NOMO-1 treated with dmso at 0.1 percent for 144 hours (cell line): ENCODE measurements around the gene ZNF618.

Experiments used
- DNase-seq: peaks from one replicate; lab custom pipeline; 2025; ENCODE audit not compliant: unreplicated experiment; lab: John Stamatoyannopoulos, UW

ZNF618 gene

DNA sequence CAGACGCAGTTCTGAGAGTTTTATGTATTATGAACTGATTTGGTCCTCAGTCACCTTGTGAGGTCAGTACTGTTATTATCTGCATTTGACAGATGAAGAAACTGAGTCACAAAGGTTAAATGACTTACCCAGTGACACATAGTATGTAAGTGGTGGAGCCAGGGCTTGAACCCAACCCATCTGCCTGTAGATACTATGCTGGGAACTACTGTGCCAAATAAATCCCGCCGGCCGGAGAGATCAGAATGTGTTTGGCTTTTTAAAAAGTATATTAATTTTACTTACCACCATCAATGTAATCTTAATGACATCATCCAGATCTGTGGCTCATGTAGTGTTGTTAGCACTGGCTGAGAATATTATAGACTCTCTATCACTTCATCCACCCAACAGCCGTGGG lies 80.8 kb downstream of the ZNF618 start:
- no peak for DNase-seq

- DNase-seq = no peak
Observed at GRCh38 chr9:113957351-113957750, 81.2 kb downstream of the ZNF618 start.

DNA sequence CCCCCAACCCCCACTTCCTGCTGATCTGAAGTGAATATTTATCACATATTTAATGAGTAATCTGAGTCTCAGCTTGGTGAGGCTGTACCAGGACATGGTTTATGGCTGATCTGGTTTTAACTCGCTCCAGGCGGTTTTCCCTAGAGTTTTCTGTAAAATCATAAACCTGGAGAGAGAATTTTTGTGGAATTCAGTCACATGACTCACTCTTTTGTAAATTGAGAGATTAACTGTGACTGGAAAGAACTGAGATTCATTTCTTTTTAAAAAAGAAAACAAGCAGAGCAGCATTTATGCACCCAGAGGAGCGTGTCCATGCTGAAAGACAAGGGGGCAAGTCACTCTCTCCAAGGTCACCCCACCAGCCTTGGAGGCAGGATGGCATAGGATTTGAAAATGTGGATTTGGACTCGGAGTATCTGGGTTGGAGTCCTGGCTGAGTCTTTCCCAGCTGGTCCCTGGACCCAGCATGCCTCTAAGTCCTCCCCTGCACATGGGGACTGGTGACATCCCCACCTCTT lies 81.8 kb downstream of the ZNF618 start:
- no peak for DNase-seq

DNA sequence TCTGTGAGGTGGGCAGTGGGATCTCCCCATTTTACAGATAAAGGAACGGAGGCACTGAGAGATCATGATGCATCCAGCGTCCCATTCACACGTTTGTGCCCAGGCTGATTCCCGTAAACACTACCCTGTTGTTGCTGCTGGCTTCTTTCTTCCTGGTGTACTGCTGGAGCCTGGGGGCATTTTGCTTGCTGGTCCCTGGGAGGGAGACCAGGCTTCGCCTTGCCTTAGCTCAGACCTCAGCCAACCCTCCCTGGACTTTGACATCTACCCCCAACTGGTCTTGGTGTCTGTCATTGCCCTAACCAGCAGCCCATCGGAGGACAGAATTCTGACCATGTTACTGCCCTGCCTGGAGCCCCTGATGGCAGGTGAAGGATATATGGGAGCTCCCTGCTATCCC lies 82.4 kb downstream of the ZNF618 start:
- no peak for DNase-seq

DNA sequence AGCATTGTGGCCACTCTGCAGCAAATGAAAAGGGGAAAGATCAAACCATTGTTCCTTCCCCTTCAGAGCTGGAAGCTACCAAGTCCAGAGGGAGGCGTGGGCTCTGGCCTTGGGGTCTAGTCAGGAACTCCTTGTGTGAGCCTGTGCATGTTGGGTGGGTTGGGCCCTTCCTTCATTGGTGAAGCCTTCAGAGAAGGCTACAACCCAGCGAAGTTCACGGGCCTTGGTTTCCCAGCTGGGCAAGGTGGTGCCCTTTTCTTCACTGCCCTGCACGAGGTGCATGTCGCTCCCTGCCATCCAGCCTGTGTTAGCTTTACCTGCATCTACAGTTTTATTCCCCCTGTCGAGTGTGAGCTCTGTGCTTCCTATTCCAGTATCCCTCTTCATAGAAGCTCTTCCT lies 84.7 kb downstream of the ZNF618 start:
- no peak for DNase-seq

DNA sequence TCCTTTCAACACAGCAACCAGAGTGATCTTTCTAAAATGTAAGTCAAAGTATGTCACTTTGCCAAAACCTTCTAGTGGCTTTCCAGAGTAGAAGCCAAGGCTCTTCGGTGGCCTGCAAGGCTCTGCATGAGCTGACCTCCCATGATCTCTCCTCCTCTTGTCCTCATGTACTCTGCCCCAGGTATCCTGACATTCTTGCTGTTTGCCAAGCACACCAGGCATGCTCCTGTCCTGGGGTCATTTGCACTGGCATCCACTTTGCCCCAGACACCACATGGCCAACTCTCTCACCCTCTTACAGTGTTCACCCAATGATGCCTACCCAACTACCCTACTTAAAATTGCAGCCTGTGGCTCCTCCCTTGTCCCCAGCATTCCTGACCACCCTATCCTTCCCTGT lies 86.3 kb downstream of the ZNF618 start:
- no peak for DNase-seq

DNA sequence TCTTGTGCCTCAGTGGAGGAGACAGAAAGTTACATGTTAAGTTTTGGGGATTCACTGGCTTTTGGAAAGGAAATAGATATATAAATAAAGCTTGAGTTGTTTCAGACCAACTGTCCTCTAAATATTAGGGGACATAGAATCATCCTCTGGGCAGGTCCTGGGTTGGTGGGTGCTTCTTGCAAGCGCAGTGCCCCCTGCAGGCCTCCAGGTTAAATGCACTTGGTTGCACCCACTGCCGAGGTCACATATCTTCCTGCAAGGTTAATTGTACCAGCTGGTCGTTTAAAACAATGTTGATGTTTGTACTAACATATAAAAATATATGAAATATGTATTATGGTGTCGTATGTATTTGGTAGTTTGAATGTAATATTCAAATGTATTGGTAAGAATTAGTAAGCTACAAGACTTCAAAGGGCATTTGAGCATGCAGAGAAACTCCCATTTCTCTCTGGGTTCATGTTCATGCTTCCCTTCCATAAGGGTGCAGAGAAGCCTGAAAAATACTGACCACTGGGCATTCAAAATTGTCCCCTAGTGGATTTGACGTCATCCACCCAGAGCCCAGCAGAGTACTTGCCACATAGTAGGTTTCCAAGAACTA lies 87.0 kb downstream of the ZNF618 start:
- DNase-seq = peak; percentile 30

GRCh38 chr9:113963696-113964494 lies 87.8 kb downstream of the ZNF618 start:
- DNase-seq = no peak

- no peak for DNase-seq
Observed at GRCh38 chr9:113964495-113965170, 88.5 kb downstream of the ZNF618 start.

DNA sequence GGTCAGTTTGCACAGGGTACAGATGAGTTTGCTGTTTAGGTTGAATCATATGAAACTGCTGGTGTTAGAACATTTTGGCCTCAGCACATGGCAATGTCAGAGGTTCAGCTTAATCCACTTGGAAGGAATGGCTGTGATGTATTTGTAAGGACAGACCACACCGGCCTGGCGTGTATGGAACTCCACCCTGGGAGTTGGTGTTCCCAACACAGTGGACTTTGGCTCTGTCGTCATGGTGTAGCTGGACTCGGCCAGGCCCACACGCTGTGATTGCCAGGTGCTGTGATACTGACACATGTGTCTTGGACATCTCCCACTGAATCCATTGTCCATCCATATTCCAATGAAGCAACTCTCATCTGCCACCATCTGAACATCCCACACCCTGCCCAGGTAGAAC lies 90.3 kb downstream of the ZNF618 start:
- DNase-seq = no peak

GRCh38 chr9:113967380-113967779 lies 91.3 kb downstream of the ZNF618 start:
- DNase-seq = no peak

DNA sequence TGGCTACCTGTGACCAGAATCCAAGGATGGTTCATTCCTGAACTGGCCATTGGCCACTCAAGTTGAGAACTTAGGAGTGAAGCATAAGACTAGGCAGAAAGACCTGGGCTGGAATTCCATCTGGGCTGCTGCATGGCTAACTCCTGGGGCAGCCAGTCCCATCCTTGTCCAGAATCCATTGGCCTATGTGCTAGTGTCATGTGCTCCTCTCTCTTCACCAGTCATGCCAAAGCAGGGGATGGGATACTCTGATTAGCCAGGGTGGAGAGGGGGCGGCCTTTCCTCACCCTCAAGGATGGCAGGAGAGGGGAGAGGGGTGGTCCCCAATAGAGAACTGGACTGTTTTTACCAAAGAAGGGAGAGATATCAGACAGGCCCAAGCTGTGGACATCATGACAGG lies 93.2 kb downstream of the ZNF618 start:
- DNase-seq = no peak

DNA sequence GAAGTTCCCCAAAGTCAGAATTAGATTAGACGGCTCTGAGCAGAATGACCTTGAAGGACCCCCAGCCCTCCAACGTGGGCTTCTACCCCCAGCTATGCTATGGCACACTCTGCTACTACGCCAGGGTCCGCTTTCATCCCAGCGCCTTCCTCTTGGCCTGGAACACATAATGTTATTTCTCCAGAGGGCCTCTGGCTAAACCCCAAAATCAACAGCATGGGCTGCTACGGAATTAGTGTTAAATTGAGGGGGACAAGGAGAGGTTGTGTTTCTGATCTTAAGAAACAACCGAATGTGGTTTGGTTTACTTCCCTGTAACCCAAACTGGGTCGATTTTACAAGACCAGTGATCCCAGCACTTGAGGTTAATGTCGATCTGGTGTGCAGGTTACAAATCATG lies 97.1 kb downstream of the ZNF618 start:
- no peak for DNase-seq

GRCh38 chr9:113973963-113974413 lies 97.9 kb downstream of the ZNF618 start:
- DNase-seq = no peak

- DNase-seq = no peak
Observed at GRCh38 chr9:113976915-113977314, 100.8 kb downstream of the ZNF618 start.

DNA sequence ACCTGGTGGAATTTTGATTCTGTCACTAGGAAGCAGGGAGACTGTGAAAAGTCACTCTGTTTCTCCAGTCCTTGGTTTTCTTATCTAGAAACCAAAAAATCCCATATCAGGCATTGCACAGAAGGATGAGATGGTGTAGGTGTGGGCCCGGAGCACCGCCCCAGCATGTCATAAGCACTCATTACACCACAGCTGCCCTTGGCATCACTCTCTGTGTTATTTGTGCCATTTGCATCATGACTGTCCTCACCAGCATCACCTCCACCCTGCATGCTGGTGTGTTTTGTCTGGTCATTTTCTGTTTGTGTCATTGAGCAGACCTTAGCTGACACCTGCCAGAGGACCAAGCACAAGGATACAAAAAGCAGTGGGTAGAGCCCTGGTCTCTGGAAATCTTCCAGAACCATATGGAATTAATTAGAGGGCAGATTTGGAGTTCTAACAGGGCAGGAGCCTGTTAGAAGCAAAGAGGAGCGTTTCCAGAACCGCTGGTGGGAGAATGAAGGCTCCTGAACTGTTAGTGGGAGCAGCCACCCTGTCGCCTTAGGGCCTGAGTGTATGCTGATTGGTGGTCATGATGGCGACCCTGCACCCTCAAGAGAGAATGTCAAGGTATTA lies 102.7 kb downstream of the ZNF618 start:
- no peak for DNase-seq

DNA sequence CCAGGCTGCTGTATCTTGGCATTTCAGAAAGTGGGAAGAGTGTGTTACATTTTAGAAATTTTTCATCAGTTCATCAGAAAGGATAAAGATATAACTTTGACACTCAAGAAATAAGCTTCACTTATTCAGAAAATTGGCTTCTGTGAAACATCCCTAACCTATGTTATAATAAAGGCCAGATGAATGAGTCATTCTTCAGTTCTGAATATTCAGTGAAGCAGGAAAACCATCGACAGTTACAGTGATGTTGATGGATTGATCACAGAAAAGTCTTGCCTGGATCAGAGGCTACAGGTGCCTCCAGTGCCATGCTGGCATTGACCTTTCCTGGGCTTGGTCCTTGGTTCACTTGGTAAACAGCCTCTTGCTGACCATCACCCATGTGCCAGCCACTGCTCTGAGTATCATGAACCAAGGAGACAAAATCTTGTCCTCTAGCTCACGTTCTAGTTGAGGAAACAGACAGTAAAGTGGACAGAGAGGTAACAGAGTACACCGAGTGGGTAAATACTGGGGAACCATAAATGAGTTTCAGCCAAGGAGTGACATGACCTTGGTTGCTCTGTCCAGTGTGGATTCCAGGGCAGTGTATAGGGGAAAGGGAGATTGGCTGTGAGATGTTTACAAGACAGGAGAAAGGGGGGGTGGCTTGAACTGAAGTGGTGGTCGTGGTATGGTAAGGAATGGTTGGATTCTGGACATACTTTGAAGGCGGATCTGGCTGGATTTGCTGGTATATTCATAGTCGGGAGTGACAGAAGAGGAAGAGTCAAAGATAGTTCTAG lies 103.4 kb downstream of the ZNF618 start:
- no peak for DNase-seq

DNA sequence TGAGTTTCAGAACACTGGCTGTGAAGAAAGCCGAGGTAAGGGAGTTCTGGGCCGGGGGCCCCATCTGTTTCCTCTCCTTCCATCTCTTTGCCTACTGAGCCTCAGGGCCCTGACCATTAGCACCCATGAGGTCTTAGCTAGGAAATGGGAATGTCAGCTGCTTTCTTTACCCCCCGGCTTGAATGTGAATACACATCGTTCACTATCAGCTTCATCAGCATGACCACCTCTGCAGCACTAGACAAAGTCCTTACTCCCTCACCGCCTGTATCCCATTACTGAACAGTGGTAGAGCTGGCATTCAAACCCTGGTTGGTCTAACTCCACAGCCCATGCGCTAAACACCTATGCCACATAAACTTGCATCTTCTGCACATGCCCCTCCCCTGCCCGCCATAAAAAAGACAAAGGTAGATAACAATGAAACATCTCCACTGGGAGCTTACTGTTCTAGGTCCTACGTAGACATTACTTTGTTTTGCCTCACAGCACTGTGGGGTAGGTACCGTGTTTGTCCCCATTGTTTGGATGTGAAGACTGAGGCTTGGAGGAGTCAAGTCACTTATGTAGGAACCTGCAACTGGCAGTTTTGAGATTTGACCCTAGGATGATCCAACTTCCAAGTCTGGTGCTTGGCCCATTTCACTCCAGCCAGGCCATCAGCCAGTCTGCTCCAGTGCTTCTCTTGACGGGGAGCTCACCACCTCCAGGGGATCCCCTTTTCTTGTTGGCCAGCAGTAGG lies 108.7 kb downstream of the ZNF618 start:
- no peak for DNase-seq

GRCh38 chr9:113985968-113986585 lies 110.0 kb downstream of the ZNF618 start:
- no peak for DNase-seq

DNA sequence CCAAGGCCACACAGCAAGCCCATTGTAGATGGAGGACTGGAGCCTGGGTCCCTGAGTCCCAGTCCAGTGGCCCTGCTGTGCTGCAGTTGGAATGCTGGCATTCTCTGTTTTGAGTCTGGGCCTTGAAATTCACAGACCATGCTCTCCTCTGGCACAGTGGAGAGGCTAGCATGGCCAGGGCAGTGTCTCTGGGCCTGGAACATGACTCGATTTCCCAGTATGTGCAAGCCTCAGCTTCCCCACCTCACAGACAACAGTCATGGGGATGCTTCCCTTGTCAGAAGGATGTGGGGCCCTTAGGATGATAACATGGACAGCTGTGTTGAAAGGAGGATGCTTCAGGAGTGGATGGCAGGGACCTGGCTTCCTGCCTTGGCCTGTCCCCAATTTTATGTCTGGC lies 110.8 kb downstream of the ZNF618 start:
- DNase-seq = no peak
